ENCODE measurements around the gene SFXN2.

SFXN2 gene

GRCh38 chr10:102779680-102780526 is 65.5 kb downstream of the SFXN2 start:
- no peak for DNase-seq

GRCh38 chr10:102780527-102780808 is 66.0 kb downstream of the SFXN2 start:
- no peak for DNase-seq

GRCh38 chr10:102781090-102781920 is 66.9 kb downstream of the SFXN2 start:
- DNase-seq: no peak

GRCh38 chr10:102781921-102782557 is 67.6 kb downstream of the SFXN2 start:
- no peak for DNase-seq

- no peak for DNase-seq
Measured at GRCh38 chr10:102782673-102783551, 68.5 kb downstream of the SFXN2 start.

GRCh38 chr10:102783568-102783967 is 69.1 kb downstream of the SFXN2 start:
- DNase-seq: no peak

GRCh38 chr10:102785818-102786217 is 71.4 kb downstream of the SFXN2 start:
- DNase-seq: no peak

GRCh38 chr10:102791754-102792395 is 77.4 kb downstream of the SFXN2 start:
- DNase-seq: no peak

Data from stimulated activated CD4-positive, alpha-beta T cell treated with anti-CD3 and anti-CD28 coated beads, Interleukin-4, amount 100 ng/mL, for 24 hours (primary cell).